Activated CD8-positive, alpha-beta memory T cell treated with anti-CD3 and anti-CD28 coated beads, Interleukin-2, amount 50 U/mL, for 24 hours (primary cell): Measurements from ENCODE around the gene B3GNT2.
"Not testable (repeated sequence)": the region's sequence is repeated elsewhere in the genome, so short reads cannot be mapped to it uniquely, and the experiment has no call there.

Experiments used
- DNase-seq: peaks from one replicate; pipeline ENCODE4 v3.0.0-alpha.2; 2020; ENCODE audit errors: extremely low read depth

Gene B3GNT2

DNA sequence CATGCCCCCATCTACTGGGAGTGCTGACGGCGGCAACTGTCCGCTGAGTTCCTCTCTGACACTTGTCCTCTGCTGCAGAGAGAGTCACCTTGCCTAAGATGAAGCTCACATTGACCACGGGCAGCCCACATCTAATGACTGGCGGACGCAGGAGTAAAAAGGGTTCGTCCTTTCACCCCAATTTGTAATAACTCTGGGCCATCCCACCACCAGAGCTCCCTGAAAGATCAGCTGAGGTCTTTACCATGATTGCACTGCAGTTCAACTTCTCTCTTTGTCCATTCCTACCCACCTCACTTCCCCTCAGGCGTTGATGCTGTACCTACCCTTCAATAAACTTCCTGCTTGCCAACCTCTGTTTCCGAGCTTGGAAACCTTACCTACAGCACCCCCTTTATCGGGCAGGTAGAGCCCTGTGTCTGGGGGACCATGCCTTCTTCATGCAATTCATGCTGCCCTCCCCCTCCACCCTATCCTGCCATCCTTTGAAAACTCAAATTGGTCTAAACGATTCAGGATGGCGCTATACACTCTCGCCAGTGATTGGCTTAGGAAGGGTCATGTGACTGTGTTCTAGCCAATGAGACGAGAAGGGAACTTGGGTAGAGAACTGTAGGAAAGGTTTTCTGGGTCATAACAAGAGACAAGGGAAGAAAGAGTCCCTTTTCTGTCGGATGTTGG is 10.3 kb upstream of the B3GNT2 start:
- DNase-seq, result no peak

DNA sequence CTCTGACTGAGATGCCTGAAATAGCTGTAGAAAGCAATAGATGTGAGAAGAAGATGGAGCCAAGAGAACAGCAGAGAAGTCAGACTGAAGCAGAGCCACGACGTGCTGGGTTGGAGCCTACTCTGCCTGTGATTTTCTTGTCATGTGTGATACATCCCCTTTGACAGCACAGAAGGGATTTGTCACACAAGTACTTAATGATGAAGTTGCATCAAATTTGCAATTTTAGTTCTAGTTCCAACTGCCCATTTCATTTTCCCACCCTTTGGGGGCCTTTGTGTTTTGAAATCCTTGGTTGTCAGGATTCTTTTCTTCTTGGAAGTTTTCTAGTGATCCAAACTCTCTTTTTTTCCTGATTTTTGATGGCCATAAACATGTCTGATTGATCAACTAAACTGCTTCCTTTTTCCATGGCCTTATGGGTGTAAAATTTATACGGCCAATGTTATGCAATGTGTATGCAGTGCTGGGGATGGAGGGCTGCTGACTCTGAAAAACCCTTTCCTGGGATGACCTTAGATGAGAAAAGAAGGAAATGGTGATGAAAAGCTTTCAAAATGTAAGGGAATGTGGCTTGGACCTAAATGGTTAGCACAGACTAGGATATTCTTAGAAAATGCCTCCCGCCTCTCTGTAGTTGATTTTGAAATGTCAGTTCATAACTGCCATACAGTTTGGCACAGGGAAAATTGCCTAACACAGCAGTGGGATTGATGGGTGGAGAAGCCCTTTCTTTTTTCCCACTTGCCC is 9.6 kb upstream of the B3GNT2 start:
- DNase-seq, result no peak

DNA sequence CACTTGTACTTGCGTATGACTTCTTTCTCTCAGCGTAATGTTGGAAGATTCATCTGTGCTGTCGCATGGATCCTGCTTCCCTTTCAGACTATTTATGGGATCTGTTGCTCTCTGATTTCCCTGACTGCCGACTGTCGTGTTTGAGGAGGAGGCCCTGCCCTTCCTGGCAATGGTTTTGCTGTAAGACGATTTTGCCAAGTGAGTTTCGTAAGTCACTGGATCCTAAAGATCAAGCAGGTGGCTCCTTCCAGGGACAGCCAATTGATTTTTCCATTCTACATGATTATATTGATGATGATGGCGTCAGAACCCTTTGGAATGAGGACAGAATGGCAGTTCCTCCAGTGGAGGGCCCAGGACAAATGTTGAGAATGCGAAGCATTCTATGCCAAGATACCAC is 8.7 kb upstream of the B3GNT2 start:
- DNase-seq, result no peak

DNA sequence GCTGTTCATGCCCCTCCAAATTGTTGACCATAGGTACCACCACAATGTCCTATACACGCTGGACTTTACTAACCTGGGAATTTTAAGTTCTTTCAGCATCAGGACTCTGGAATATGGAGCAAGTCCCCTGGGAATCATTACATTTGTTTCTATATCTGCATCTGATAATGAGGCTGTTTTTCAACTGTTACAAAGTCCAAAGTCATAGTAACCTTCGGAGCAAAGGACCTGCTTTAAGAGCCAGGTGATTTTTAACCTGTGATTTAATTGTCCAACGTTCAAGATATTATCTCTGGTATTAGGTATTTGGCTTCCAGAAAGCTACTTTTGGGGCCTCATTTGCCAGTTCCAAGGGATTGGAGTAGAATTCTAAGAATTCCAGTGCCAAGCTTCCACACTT is 7.5 kb upstream of the B3GNT2 start:
- no peak for DNase-seq

DNA sequence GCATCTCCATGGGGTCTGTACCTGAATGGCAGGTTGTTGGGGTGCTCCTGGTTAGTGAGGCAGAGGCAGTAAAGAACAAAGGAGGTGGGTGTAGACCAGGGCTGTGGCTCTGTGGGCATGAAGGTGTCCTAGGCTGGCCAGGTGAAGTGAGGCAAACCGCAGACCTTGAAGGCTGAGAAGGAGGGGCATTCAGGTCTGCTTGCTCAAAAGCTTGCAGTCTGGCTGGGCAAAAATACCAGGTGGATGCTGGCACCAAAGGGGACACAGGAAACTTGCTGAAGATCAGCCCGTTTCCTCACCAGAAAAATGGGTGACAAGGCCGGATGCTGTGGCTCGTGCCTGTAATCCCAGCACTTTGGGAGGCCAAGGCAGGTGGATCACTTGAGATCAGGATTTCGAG is 6.7 kb upstream of the B3GNT2 start:
- no peak for DNase-seq

DNA sequence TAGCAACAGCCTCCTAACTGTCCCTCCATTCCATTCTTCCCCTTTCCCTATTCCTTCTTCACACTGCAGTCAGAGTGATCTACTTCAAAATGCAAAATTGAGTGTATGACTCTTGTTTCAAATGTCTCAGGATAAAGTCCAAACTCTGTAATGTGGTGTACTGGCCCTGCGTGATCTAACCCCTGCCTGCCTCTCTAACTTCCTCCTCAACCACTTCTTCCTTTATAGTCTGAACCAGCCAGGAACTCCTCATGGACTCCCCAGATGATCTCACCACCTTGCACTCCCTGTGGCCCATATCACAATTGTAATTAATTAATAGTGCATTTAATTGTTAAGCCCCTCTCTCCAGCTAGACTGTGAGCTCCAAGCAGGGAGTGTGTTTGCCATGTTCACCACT is 3.1 kb upstream of the B3GNT2 start:
- no peak for DNase-seq

DNA sequence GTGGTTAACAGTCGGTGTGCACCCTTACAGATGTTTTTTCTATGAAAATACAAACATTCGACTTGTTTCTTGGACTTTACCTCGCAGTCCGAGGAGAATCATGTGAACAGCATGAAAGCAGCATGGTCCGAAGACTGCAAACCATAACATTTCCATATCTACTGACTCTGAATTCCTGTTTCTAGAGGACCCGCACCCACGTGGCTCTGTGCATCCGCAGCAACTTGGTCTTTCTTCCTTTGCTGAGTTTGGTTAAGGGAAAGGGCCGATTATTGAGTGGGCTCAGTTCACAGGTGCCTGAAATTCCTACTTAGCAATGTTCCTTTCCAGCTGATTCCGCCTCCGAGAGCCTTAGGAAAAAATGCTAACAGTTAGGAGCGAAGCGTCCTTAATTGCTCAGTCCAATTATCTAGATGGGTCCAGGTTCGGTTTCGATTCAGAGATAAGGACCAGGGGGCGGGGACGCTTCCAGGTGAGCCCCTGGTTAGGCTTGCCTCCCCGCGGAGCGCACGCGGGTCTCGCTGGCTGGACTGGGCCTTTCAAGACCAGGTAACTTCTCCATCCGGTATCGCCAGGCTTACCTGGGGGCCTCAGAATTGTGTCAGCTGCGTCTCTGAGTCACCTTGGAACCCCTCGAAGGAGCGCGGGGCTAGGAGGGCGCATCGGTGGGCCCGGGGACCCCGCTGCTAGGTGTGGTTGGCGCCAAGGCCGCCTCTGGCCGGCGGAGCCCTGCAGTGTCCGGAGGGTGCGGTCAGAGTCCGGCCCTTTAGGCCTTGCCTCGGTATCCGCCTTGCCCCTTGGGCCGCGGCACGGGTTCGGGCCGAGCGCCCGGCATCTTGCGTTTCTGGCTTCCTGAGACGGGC is 1.1 kb upstream of the B3GNT2 start:
- DNase-seq, result no peak

DNA sequence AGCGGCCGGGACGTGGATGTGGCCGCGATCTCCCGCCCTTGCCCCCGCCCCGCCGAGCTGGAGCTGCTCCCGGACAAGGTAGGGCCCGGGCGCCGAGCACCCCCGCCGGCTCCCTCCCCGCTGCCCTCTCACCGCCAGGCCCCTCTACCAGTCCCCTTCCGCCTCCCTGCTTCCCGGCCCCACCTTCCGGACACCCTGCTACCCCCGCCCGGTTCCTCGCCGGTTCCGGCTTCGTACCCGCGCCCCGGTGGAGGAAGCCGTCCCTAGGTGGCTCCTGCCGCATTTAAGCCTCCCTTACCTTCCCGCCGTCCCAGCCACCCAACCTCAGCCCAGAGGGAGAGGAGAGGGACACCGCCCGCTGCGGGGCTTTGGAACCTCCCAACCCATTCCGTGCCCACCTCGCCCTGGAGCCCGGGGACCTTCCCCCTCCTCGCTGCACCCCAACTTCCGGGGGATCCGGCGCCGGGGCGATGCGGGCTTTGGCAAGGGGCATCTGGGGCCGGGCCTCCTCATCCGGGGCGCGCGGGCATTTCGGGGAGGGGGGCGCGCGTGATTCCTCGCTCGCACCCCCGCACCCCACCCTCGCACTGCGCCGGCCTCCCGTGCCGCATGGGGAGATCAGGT is 475 bp downstream of the B3GNT2 start:
- DNase-seq, result no peak

DNA sequence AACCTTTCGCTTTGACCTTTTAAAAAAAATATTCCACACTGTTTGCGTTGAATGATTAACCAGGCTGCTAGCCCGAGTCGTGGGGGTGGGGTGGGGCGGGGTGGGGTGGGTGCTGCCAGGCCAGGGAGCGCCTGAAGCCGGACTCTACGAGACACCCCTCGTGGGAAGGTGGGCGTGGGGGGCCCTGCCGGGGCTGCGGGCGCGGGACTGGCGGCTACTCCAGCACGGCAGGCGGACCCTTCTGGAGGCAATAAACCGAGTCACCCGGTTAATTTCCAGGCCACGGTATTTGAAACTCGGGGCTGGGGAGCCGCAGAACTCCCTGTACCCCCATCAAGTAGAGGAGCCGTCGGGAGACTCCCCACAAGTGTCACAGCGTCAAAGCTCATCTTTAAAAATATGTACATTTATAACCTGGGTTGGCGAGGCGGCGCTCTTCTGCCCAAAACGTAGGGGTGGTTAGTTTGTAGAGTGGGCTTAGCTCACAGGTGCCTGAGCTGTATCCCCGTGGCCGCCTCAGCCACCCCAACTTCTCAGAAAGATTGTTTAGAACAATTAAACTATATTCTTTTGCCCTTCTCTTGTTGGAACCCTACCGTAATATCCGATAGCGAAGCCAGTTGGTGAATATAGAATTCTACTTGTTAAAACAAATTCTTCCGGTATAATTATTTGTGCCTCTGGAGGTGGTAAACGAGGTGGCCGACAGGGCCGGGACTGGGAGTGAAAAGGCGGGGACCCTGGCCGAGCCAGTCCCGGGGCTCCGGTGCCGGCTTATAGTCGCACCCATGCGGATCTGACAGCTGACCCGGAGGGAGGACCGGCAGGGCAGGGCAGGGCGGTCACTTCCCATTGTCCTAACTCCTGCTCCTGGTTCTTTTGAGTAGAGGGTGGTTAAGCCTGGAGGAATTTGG is 1.4 kb downstream of the B3GNT2 start:
- DNase-seq, result no peak

DNA sequence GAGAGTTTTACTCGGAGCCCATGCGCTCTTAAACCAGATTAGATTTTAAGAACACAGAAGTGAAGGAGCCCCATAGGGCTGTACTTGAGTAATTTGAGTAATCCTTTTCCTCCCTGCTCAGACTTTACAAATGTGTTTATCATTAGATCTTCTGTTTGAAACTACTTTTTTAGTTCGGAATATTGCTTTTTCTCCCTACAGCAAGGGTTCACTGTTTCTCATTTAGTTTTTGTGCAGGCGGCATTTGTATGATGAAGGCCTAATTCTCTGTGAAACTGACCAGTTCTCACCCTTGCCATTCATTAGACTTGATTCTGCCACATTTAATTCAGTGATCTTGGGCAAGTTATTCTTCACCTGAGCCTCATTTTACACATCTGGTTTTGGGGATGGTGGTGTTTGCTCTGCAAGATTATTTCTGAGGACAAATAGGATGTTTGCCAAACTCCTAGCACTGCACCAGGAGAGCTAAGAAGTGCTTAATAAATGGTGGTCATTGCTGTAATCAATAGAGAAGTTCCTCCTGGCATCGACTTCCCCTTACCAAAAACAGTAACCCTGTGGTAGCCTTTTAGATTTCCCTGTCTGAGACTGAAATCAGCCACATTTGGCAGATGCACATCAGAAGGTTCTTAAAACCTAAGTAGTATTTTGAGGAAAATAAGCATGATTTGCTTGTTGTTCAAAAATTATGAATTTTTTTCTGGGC is 2.2 kb downstream of the B3GNT2 start:
- no peak for DNase-seq

DNA sequence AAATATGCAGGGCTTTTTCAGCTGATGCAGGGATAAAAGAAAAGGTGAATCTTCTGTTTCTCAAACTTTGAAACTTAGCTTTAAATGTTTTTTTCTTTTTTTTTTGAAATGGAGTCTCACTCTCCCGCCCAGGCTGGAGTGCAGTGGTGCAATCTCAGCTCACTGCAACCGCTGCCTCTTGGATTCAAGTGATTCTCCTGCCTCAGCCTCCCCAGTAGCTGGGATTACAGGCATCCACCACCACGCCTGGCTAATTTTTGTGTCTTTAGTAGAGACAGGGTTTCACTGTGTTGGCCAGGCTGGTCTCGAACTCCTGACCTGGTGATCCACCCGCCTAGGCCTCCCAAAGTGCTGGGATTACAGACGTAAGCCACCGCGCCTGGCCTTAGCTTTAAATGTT is 2.9 kb downstream of the B3GNT2 start:
- DNase-seq, result not testable (repeated sequence)

DNA sequence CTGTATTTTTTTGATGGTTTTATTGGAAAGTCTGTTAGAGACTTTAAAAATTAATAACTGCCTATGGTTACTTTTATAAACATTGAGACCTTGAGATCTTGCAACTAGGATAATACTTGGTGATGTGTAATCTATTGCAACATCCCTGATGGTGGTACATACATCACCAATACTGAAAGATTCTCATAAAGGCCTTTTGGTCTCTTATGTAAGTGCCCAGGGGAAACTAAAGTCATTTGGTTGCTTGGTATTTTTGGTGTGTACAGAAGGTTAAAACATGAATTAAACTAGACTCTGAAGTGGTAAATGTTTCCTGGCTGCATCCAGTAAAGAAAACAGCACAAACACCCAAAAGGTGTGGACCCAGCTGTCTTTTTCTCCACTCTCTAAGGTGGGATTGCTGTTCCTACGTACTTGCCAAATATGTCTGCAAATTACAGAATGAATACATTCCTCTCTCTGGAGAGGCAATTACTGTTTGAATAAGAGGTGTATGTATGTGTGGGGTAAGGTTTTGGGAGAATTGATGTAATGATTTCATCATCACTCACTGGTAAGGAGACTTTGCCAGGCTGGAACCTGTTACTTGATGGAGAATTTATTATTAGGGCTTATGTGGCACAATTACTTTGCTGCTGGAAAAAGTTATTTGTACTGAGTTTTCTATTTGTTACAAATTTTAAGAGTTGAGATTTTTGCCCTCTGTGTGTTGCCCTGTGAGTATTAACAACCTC is 3.6 kb downstream of the B3GNT2 start:
- no peak for DNase-seq

DNA sequence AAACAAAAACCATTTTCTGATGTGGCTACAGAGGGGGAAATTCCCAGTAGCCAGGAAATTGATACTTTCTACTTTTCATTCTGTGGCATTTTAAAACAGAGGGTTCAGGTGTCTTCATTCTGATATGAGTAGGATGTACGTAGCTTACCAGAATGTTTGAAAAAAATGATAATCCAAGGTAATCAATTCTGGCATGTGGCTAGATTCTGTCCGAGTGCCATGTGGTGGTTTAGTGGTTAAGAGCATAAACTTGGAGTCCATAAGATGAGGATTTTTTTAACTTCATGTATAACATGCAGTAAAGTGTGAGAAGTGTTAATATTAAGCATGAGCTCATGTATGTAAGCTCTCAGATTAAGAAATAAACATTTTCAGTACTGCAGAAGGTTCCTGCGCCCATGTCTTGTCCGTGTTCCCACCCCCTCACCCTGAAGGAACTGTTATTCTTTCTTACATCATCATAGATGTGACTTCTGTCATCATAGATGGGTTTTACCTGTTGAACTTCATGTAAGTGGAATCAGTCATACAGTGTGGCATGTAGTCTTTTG is 4.5 kb downstream of the B3GNT2 start:
- no peak for DNase-seq

DNA sequence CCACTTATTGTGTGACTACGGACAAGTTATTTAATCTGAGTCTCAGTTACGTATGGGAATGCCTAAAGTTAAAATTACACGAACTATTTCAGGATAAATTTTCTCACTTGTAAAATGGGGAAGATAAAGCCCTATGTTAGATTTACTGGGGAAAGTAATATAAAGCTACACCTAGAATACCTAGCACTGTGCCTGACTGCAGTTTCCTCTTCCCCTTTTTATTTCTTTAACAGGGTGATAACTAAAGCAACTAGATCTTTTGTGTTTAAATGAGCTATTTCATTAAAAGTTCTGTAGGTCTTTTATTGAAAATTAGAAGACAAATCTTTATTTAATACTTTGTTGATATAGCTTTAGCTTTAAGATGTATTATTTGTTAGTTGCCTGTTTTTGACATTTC is 5.0 kb downstream of the B3GNT2 start:
- DNase-seq, result no peak

DNA sequence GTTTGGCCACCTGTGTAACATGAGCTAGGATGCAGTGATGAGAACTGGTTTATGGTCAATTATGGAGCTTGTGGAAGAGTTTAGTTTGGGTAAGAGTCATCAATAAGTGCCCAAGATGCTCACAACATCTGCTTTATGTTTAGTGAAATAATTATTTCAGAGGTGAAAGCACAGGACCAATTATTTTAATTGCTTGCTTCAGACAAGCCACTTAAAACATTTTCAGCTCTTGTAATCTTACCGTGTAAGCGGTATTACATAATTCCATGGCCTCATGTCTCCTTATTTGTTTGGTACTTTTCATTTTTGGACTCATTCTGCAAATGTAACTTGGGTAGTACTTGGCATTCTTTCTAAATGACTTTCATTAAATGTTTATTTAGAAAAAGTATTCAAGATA is 5.4 kb downstream of the B3GNT2 start:
- DNase-seq, result no peak

DNA sequence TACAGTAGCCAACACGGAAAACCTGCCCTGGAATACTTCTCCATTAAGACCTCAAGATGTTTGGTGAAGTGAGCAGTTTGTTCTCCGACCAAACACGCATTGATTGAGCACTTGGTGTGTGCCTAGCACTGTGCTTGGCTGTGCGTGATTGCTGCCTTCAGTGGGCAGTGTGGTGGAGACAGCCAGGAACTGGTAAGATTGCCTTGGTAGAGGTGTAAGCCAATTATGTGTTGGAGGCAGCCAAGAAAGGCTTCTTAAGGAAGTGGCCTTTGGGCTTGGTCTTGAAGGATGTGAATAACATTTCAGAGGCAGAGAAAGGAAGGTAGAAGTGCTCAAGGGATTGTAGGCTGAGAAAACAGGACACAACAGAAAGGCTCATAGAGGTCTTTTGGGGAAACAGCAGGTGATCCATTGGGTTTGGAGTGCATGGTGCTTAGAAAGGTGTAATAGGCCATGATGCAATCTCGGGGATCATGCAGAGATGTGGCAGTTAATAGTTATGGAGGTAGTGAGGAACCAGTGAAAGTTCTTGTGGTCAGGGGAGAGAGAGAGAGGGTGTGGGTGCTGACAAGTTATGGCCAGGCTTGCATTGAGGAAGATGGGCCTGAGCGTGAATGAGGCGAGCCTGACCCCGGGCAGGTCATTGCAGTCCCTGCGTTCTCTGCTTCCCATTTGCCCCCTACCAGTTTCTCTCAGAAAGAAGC is 6.3 kb downstream of the B3GNT2 start:
- no peak for DNase-seq

DNA sequence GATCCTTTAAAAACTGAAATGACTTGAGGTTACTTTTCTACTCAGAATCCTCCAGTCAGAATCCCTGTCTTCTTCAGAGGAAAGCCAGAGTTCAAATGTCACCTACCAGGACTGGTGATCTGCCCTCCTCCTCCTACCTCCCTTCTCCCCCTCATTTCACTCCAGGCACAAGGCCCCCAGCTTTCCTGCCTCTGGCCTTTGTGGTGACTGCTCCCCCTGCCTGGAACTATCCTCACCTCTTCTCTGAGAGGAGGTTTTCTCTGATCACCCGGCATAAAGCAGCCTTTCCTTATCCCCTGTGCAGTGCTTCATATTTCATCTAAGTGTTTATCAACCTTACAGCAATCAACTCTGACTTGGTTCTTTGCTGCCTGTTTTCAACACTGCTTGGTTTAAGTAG is 6.8 kb downstream of the B3GNT2 start:
- DNase-seq, result no peak

DNA sequence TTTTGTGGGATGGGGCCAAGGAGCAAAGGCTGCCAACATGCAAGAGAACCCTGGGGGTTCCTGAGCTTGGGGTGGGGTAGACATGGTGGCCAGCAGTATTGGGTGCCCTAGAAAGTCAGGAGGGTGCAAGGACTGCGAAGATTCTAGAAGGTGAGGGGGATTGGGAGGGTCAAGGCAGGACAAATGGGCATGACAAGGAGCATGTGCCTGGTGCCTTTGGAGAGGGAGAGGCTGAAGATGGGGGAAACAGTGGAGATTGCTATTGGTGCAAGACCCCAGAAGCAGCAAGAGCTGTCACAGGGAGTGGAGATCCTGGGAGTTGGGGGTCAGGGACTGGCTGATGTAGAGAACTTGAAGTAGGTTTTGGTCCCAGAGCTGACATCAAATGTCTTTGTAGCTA is 7.5 kb downstream of the B3GNT2 start:
- no peak for DNase-seq

DNA sequence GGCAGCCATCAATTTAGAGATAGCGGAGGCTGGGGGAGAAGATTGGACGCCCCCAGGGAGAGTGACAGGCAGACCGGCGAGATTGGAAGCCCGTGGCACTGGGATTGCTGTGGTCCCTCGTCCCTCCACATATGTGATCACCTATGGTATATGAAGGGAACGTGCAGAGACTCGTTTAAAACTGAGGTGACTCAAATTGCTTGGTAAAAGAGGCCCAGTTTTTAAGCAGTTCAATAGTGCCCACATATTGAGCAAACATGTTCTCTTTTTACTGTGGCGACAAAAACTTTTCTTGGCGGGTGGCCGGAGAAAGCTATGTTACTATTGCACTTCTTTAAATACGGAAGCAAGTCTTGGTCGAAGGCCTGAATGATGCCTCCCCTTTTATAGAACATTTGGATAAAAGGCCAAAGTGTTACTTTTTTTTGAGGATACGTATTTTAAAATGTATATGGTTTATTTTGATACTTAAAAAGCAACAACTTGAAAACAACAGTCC is 9.1 kb downstream of the B3GNT2 start:
- no peak for DNase-seq
